ENCODE results near the gene VCAN.

GRCh38 chr5:83472508-83473345 lies 1.2 kb downstream of the VCAN start:
- TF ChIP-seq, protein P1, sequence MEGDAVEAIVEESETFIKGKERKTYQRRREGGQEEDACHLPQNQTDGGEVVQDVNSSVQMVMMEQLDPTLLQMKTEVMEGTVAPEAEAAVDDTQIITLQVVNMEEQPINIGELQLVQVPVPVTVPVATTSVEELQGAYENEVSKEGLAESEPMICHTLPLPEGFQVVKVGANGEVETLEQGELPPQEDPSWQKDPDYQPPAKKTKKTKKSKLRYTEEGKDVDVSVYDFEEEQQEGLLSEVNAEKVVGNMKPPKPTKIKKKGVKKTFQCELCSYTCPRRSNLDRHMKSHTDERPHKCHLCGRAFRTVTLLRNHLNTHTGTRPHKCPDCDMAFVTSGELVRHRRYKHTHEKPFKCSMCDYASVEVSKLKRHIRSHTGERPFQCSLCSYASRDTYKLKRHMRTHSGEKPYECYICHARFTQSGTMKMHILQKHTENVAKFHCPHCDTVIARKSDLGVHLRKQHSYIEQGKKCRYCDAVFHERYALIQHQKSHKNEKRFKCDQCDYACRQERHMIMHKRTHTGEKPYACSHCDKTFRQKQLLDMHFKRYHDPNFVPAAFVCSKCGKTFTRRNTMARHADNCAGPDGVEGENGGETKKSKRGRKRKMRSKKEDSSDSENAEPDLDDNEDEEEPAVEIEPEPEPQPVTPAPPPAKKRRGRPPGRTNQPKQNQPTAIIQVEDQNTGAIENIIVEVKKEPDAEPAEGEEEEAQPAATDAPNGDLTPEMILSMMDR (IDR thresholded peaks at IDR 0.05) = no peak
- no peak for TF ChIP-seq POLR2A (IDR thresholded peaks at IDR 0.05)

Data from Peyer's patch (tissue), 4 donors.